ENCODE measurements around the gene GPAM.

Gene GPAM

GRCh38 chr10:112126172-112126571 lies 57.4 kb downstream of the GPAM start:
- TF ChIP-seq TCF4 (CRISPR knock-in tag; IDR thresholded peaks at IDR 0.05; ENCODE audit: borderline replicate concordance), result peak; percentile 60; the same call in 1 of the 2 replicates
- TF ChIP-seq PPARA (CRISPR knock-in tag; IDR thresholded peaks at IDR 0.05; ENCODE audit: borderline replicate concordance), result no peak
- no peak for ATAC-seq

- ATAC-seq, result no peak
- TF ChIP-seq ZC3H10 (CRISPR knock-in tag; IDR thresholded peaks at IDR 0.05) (no peak), ISL1 (CRISPR knock-in tag; IDR thresholded peaks at IDR 0.05) (no peak), TSHZ2 (CRISPR knock-in tag; IDR thresholded peaks at IDR 0.05) (no peak), PATZ1 (CRISPR knock-in tag; IDR thresholded peaks at IDR 0.05; ENCODE audit: borderline replicate concordance) (no peak), ZFP30 (CRISPR knock-in tag; IDR thresholded peaks at IDR 0.05) (no peak), ARNTL (CRISPR knock-in tag; IDR thresholded peaks at IDR 0.05; ENCODE audit: borderline replicate concordance, low read depth) (no peak), CSDC2 (CRISPR knock-in tag; IDR thresholded peaks at IDR 0.05) (no peak), TCF4 (CRISPR knock-in tag; IDR thresholded peaks at IDR 0.05; ENCODE audit: borderline replicate concordance) (no peak), SNAI2 (CRISPR knock-in tag; IDR thresholded peaks at IDR 0.05) (no peak)
These were observed 58.7 kb downstream of the GPAM start for GRCh38 chr10:112124866-112125265.

GRCh38 chr10:112122827-112123226 lies 60.7 kb downstream of the GPAM start:
- no peak for ATAC-seq
- TF ChIP-seq GLIS3 (CRISPR knock-in tag; IDR thresholded peaks at IDR 0.05) (no peak), ZFP3 (CRISPR knock-in tag; IDR thresholded peaks at IDR 0.05) (no peak), PPARA (CRISPR knock-in tag; IDR thresholded peaks at IDR 0.05; ENCODE audit: borderline replicate concordance) (no peak), PATZ1 (CRISPR knock-in tag; IDR thresholded peaks at IDR 0.05; ENCODE audit: borderline replicate concordance) (no peak), ESRRG (CRISPR knock-in tag; IDR thresholded peaks at IDR 0.05) (no peak), ARNTL (CRISPR knock-in tag; IDR thresholded peaks at IDR 0.05; ENCODE audit: borderline replicate concordance, low read depth) (no peak), OSR1 (CRISPR knock-in tag; IDR thresholded peaks at IDR 0.05) (no peak), POU6F1 (CRISPR knock-in tag; IDR thresholded peaks at IDR 0.05; ENCODE audit: borderline replicate concordance, low read depth) (no peak), ZC3H10 (CRISPR knock-in tag; IDR thresholded peaks at IDR 0.05) (no peak), TOX (CRISPR knock-in tag; IDR thresholded peaks at IDR 0.05; ENCODE audit: borderline replicate concordance) (no peak), RARB (CRISPR knock-in tag; IDR thresholded peaks at IDR 0.05) (no peak), TCF4 (CRISPR knock-in tag; IDR thresholded peaks at IDR 0.05; ENCODE audit: borderline replicate concordance) (no peak), CREB5 (CRISPR knock-in tag; IDR thresholded peaks at IDR 0.05; ENCODE audit: low read depth) (no peak), ZFP30 (CRISPR knock-in tag; IDR thresholded peaks at IDR 0.05) (no peak), TSHZ2 (CRISPR knock-in tag; IDR thresholded peaks at IDR 0.05) (no peak), CSDC2 (CRISPR knock-in tag; IDR thresholded peaks at IDR 0.05) (no peak), ZNF70 (CRISPR knock-in tag; IDR thresholded peaks at IDR 0.05) (no peak), ZNF8 (CRISPR knock-in tag; IDR thresholded peaks at IDR 0.05) (no peak), SNAI2 (CRISPR knock-in tag; IDR thresholded peaks at IDR 0.05) (no peak)

Data from SK-N-SH treated with all-trans-retinoic acid at 6 μM for 48 hours (cell line).